NCI-H345 (cell line): Measurements from ENCODE around the gene SUGP2.
A peak's percentile ranks its signal among the peaks of the same experiment; 100 is the strongest.

Experiments used
- DNase-seq: peaks from one replicate; lab custom pipeline; 2025; lab: John Stamatoyannopoulos, UW

SUGP2 gene

DNA sequence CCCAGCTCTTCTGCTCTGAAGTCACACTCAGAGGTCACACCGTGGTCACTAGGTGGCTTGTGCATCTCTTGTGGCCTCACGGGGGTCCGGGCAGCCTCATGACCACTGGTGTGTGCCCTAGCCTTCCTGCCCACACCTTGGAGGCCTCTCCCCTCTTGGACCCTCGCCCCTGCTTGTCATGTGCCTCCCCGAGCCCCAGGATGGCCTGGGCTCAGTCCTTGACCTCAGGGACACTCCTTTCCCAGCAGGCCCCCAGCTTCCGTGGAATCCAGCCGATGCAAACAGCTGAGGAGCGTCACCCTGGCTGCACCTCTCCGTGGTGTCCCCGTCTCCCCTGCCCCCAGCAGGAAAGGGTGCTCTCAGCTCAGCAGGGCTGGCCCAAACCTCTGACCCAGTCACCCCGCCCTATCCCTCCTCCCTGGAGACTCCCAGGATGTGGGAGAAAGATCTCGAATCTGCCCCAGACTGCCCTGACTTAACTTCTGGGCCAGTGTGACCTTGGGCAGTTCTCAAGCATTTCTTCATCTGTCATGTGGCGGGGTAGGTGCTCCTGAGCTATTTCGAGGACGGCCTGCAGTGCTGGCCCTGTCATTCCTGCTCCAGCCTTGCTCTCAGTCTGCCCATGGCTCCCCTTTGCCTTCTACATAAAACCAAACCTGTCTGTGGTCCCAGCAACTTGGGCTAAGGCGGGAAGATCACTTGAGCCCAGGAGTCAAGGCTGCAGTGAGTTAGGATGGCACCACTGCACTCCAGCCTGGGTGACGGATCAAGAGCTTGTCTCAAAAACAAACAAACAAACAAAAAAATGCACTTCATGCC, 25.9 kb upstream of the SUGP2 start:
- no peak for DNase-seq

GRCh38 chr19:19057720-19058119, 24.4 kb upstream of the SUGP2 start:
- no peak for DNase-seq

DNA sequence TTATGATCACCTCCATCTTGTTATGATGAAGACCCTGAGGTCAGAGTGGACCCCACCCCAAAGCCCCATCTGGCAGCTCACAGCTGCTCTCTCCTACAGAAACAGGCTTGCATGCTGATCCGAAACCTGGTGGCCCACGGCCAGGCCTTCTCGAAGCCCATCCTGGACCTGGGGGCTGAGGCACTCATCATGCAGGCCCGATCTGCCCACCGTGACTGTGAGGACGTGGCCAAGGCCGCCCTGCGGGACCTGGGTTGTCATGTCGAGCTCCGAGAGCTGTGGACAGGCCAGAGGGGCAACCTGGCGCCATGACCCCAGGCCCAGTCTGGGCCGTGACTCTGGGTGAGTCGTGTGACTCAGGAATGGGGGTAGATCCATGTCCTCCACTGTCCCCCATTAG, 24.0 kb upstream of the SUGP2 start:
- DNase-seq, result no peak

GRCh38 chr19:19056636-19057275, 23.4 kb upstream of the SUGP2 start:
- no peak for DNase-seq

DNA sequence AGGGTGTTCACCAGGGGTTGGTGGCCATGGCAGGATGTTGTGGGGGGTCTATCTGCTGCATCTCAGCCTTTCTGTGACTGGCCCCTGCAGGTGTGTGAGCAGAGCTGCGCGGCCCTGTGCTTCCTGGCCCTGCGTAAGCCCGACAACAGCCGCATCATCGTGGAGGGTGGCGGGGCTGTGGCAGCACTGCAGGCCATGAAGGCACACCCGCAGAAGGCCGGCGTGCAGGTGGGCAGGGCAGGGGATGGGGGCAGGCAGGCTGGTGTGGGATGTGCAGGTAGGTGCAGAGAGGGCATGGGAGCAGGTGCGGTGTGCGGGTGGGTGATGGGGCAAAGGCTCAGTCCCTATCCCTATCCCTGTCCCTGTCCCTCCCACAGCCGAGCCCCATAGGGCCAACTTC, 22.4 kb upstream of the SUGP2 start:
- DNase-seq, result no peak

- no peak for DNase-seq
Observed at GRCh38 chr19:19054939-19055440, 21.7 kb upstream of the SUGP2 start.

DNA sequence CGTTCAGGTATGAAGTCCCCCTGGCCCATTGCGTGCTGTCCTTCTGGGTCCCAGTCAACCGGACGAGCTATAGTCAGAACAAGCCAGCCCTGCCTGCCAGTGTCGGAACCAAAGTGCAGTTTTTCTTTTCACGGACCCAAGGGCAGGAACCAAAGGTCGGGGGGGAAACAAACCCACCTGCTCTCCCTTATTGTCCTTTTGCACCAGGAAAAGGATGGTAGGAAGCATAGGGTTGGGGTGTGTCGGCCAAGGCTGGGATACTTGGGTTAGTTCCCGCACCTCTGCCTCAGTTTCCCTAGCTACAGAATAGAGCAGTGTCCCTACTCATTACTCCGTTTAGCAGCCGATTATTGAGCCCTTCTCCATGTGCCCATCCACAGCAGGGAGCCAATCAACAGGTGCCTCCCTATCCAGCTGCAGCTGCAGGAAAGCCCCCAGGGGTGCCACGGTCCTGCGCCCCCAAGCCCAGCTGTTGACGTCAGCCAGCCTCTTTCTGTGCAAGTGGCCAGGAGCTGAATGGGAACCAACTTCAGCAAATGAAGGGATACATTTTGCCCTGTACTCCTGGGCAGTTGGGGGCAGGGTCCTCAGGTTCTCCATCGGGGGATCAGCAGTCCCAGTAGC, 21.1 kb upstream of the SUGP2 start:
- no peak for DNase-seq

GRCh38 chr19:19053508-19054314, 20.4 kb upstream of the SUGP2 start:
- DNase-seq, result peak; percentile 28

DNA sequence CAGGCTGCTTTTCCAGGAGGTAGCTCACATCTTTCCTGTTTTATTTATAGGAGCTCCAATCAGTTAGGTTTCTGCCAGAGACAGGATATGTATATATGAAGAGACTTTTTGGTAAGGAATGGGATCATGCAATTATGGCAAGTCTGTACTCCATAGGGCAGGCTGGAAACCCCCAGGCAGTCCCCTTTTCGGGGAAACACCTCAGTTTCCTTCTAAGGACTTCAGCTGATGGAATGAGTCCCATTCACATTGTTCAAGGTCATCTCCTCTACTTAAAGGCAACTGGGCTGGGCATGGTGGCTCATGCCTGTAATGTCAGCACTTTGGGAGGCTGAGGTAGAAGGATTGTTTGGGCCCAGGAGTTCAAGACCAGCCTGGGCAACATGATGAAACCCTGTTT, 19.6 kb upstream of the SUGP2 start:
- no peak for DNase-seq

GRCh38 chr19:19051478-19052213, 18.3 kb upstream of the SUGP2 start:
- no peak for DNase-seq

DNA sequence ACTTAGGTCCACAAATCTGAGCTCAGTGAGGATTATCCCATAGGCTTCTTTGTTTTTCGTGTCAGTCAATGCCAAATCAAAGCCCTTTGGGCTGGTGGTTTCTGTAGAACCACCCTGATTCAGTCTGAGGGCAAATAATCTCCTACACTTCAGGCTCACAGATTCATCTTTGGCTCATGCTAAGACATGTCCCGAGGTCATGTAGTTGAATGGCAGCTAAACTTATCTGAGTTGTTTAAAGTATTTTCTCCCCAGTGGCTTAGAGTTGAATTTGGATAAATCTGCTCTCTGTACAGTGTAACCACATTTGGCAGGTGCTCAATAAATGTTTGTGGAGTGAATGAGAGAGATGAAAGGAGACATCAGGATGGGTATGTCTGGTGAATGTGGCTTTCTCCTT, 17.4 kb upstream of the SUGP2 start:
- DNase-seq, result no peak

GRCh38 chr19:19050104-19050503, 16.8 kb upstream of the SUGP2 start:
- no peak for DNase-seq

DNA sequence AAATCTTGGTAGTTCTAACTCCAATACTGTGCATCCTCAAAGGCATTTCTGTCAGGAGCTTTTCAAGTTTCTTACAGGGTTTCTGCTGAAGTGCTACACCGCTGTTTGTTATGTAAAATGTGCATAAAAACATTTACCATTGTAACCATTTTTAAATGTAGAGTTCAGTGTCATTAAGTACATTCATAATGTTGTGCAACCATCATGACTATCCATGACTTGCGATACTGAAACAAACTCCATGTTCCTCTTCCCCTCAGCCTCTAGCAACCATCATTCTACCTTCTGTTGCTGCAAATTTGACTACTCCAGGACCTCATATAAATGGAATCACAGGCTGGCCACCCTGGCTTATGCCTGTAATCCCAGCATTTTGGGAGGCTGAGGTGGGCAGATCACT, 16.1 kb upstream of the SUGP2 start:
- DNase-seq, result no peak

- no peak for DNase-seq
Observed at GRCh38 chr19:19043881-19044280, 10.6 kb upstream of the SUGP2 start.

DNA sequence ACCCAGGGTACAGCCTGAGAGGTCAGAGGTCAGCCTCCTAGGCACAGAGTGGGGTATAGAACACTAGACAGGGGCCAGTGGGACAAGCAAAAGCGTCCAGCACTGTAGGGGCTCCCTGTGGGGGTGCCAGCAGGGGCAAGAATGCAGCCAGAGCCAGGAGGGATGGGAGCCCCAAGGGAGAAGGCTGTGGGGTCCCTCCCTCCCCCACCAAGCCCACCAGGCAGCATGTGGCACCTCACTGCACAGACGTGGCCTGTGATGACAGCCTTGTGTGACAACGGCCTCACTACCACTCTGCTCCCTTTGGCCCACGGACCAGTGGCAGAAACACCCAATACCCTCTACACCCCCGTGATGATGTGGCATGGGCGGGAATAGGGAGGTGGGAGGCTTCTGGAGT, 10.2 kb upstream of the SUGP2 start:
- no peak for DNase-seq

- DNase-seq, result no peak
Observed at GRCh38 chr19:19042732-19043280, 9.5 kb upstream of the SUGP2 start.

DNA sequence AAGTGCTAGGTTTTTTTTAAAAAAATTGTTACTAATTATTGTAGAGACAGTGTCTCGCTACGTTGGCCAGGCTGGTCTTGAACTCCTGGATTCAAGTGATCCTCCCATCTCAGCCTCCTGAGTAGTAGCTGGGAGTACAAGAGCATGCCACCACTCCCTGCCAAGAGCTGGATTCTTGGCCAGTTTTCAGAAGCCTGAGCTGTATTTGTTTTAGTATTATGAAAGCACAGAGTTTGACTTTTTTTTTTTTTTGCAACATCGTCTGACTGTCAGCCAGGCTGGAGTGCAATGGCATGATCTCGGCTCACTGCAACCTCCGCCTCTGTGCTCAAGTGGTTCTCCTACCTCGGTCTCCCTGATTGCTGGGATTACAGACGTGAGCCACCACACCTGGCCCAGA, 7.1 kb upstream of the SUGP2 start:
- DNase-seq, result no peak

DNA sequence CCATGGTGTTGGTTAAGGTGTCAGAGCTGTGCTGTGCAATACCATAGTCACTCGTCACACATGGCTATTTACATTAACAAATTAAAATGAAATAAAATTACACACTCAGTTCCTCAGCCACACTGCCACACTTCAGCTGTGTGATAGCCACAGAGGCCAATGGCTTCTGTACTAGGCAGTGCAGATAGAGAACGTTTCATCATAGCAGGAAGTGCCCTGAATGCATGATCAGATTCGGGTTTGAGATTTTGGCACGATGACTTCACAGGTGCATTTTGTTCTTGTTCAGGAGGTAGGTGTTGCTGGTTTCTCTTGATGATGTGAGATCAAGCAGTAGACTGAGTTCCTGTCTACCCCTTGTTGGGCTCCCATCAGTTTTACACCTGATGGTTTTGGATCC, 6.6 kb upstream of the SUGP2 start:
- no peak for DNase-seq

DNA sequence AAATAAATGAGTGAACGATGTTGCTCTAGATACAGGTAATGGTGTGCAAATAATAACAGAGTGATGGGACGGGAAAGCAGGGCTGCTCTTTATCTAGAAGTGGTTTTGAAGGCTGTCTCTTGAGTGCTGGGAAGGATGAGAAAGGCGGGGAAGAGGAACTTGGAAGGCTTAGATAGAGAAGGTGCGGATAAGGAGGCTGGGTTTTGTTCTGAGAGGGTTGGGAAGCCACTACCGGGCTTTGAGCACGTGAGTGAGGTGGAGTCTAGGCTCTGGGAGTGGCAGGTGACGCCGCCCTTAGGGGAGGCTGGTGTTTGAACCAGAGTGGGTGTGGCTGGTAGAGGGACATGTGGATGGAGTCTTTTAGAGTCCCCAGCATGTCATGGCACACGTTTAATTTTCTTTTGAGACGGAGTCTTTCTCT, 897 bp upstream of the SUGP2 start:
- DNase-seq, result peak; percentile 59

GRCh38 chr19:19033176-19033425, 216 bp downstream of the SUGP2 start:
- DNase-seq, result no peak

- peak; percentile 89 for DNase-seq
Observed at GRCh38 chr19:19032420-19033175, 719 bp downstream of the SUGP2 start.
